IMR-90 (cell line): ENCODE data around the gene ATL2. TPM values are rescaled to one million over a fixed set of nuclear protein-coding genes. Genes with fewer than 3 reads are reported as not detected.

Source experiments
- ATAC-seq: fragments of 200-7000 bp; cut with Tn5 transposase; 2 replicates; pipeline ENCODE4 v1.9.1; 2020; ENCODE audit warnings: low read depth, mild to moderate bottlenecking, moderate library complexity
- BruUV-seq: library from RNA; stranded (reverse); fragments of 400-500 nt; replicated peaks from 2 replicates; lab custom pipeline; 2021; lab: Mats Ljungman, UMichigan
- CTCF ChIA-PET: fragments of 300-600 bp; formaldehyde crosslinking; extraction: SDS; loops from one replicate; lab custom pipeline; 2021; ENCODE audit warnings: antibody characterized with exemption; lab: Yijun Ruan, JAX
- POLR2A ChIA-PET: fragments of 300-600 bp; sonication (Branson Sonifier 250); formaldehyde crosslinking; loops from one replicate; lab custom pipeline; 2022; ENCODE audit warnings: antibody characterized with exemption; ENCODE audit not compliant: unreplicated experiment; lab: Charles Lee
- DNase-seq: peaks from one replicate; pipeline ENCODE4 v3.0.0; 2013
- H2AFZ ChIP-seq: replicated peaks from 2 replicates; pipeline ENCODE3; 2013; ENCODE audit warnings: low read length, mild to moderate bottlenecking; ENCODE audit not compliant: poor library complexity
- H2AK5ac ChIP-seq: 2 replicates; pipeline ENCODE4 v1.6.1; 2013; ENCODE audit warnings: low read depth, low read length, inconsistent platforms
- H2AK9ac ChIP-seq: replicated peaks from 2 replicates; pipeline ENCODE3; 2013; ENCODE audit warnings: mild to moderate bottlenecking, low read depth, low read length, moderate library complexity; ENCODE audit not compliant: poor library complexity
- H2BK120ac ChIP-seq: 2 replicates; pipeline ENCODE4 v1.6.1; 2013; ENCODE audit warnings: low read depth, low read length, inconsistent platforms
- H2BK15ac ChIP-seq: 3 replicates; pipeline ENCODE4 v1.6.1; 2013; ENCODE audit warnings: low read depth, low read length, inconsistent platforms
- H2BK20ac ChIP-seq: 2 replicates; pipeline ENCODE4 v1.6.1; 2013; ENCODE audit warnings: low read depth, mild to moderate bottlenecking, inconsistent platforms, low read length, moderate library complexity
- H2BK5ac ChIP-seq: 2 replicates; pipeline ENCODE4 v1.6.1; 2013; ENCODE audit warnings: mild to moderate bottlenecking, low read depth, low read length, inconsistent platforms; ENCODE audit not compliant: poor library complexity, severe bottlenecking
- H3K14ac ChIP-seq: replicated peaks from 2 replicates; pipeline ENCODE4 v1.6.1; 2013; ENCODE audit warnings: low read depth, low read length, inconsistent platforms
- H3K18ac ChIP-seq: 2 replicates; pipeline ENCODE4 v1.6.1; 2013; ENCODE audit warnings: low read depth, low read length, control low read depth
- H3K23ac ChIP-seq: 2 replicates; pipeline ENCODE4 v1.6.1; 2013; ENCODE audit warnings: low read depth, low read length, inconsistent platforms
- H3K27ac ChIP-seq: 2 replicates; pipeline ENCODE4 v1.5.1; 2013; ENCODE audit warnings: mild to moderate bottlenecking, control low read depth, low read length; ENCODE audit not compliant: insufficient read depth
- H3K27me3 ChIP-seq: 2 replicates; pipeline ENCODE4 v1.6.1; 2013; ENCODE audit warnings: low read length; ENCODE audit not compliant: control insufficient read depth, insufficient read depth
- H3K36me3 ChIP-seq: 2 replicates; pipeline ENCODE4 v1.6.1; 2013; ENCODE audit warnings: low read length, mixed read lengths; ENCODE audit not compliant: control insufficient read depth, insufficient read depth
- H3K4ac ChIP-seq: 2 replicates; pipeline ENCODE4 v1.6.1; 2013; ENCODE audit warnings: low read depth, low read length, inconsistent platforms
- H3K4me1 ChIP-seq: 2 replicates; pipeline ENCODE4 v1.6.1; 2013; ENCODE audit warnings: low read length, mixed read lengths; ENCODE audit not compliant: control insufficient read depth, insufficient read depth
- H3K4me2 ChIP-seq: 2 replicates; pipeline ENCODE4 v1.6.1; 2013; ENCODE audit warnings: low read depth, mild to moderate bottlenecking, control low read depth, low read length, moderate library complexity
- H3K4me3 ChIP-seq: 2 replicates; pipeline ENCODE4 v1.5.1; 2013; ENCODE audit warnings: low read depth, mild to moderate bottlenecking, control low read depth, low read length, moderate library complexity; ENCODE audit not compliant: insufficient read depth
- H3K56ac ChIP-seq: 2 replicates; pipeline ENCODE4 v1.6.1; 2013; ENCODE audit warnings: low read length, inconsistent platforms; ENCODE audit not compliant: insufficient read depth; ENCODE audit errors: extremely low read depth
- H3K79me1 ChIP-seq, 2 experiments: 2 replicates each; pipeline ENCODE4 v1.6.1; 2013; ENCODE audit warnings: low read length in 2 of 2, inconsistent platforms in 1 of 2, low read depth in 1 of 2
- H3K9ac ChIP-seq: 2 replicates; pipeline ENCODE4 v1.6.1; 2013; ENCODE audit warnings: low read depth, low read length, control low read depth
- H3K9me1 ChIP-seq: 2 replicates; pipeline ENCODE4 v1.6.1; 2013; ENCODE audit warnings: low read length, inconsistent platforms; ENCODE audit not compliant: insufficient read depth
- H3K9me3 ChIP-seq: 2 replicates; pipeline ENCODE4 v1.6.1; 2013; ENCODE audit warnings: low read length; ENCODE audit not compliant: control insufficient read depth, insufficient read depth
- H4K20me1 ChIP-seq: 2 replicates; pipeline ENCODE4 v1.6.1; 2013; ENCODE audit warnings: low read length, inconsistent platforms; ENCODE audit not compliant: insufficient read depth
- H4K5ac ChIP-seq: 2 replicates; pipeline ENCODE4 v1.6.1; 2013; ENCODE audit warnings: mild to moderate bottlenecking, low read depth, low read length, control low read depth
- H4K8ac ChIP-seq, 2 experiments: 2 replicates each; pipeline ENCODE4 v1.6.1; 2013; ENCODE audit warnings: low read depth in 2 of 2, low read length in 2 of 2, control low read depth in 1 of 2, inconsistent platforms in 1 of 2
- H4K91ac ChIP-seq: 2 replicates; pipeline ENCODE4 v1.6.1; 2013; ENCODE audit warnings: low read depth, low read length, inconsistent platforms; ENCODE audit not compliant: insufficient read depth
- BHLHE40 ChIP-seq: fragments of 150-350 bp; IDR thresholded peaks from 2 replicates; pipeline ENCODE4 v1.6.1; 2016; ENCODE audit warnings: mild to moderate bottlenecking, low read depth, low read length
- CEBPB ChIP-seq: IDR thresholded peaks from 2 replicates; pipeline ENCODE4 v1.6.1; 2012; ENCODE audit warnings: low read depth, low read length, improper control_type of control experiment
- MAFK ChIP-seq: IDR thresholded peaks from 2 replicates; pipeline ENCODE4 v1.6.1; 2012; ENCODE audit warnings: low read depth, low read length, improper control_type of control experiment
- MXI1 ChIP-seq: IDR thresholded peaks from 2 replicates; pipeline ENCODE4 v1.6.1; 2012; ENCODE audit warnings: low read depth, mild to moderate bottlenecking, low read length, moderate library complexity, borderline replicate concordance
- NFE2L2 ChIP-seq: fragments of 150-350 bp; IDR thresholded peaks from 2 replicates; pipeline ENCODE4 v1.6.1; 2016; ENCODE audit warnings: low read depth, mild to moderate bottlenecking, low read length
- POLR2A ChIP-seq: IDR thresholded peaks from 2 replicates; pipeline ENCODE4 v1.6.1; 2012; ENCODE audit warnings: mild to moderate bottlenecking, low read depth, low read length
- RAD21 ChIP-seq: IDR thresholded peaks from 2 replicates; pipeline ENCODE4 v1.6.1; 2012; ENCODE audit warnings: low read length, improper control_type of control experiment
- WGBS, 2 experiments: methylation state at CpG; one replicate each; pipeline versions ENCODE4 v1.1.5 to v1.1.7; 2013; ENCODE audit warnings: missing lambda C conversion rate in 2 of 2; ENCODE audit not compliant: insufficient read length in 1 of 2; ENCODE audit errors: extremely low coverage in 2 of 2; 5-methylcytosine and 5-hydroxymethylcytosine counted together
- dilution Hi-C: fragments of 300-500 bp; cut with HindIII; formaldehyde crosslinking; loops from one replicate; pipeline ENCODE4 v1.14.3; 2018; ENCODE audit warnings: low sequenced_read_pairs; ENCODE audit not compliant: unreplicated experiment
- in situ Hi-C: fragments of 300-500 bp; cut with MboI; formaldehyde crosslinking; loops from 3 replicates; pipeline ENCODE4 v1.14.3; 2019; ENCODE audit warnings: low sequenced_read_pairs, inconsistent platforms, mixed read lengths
- intact Hi-C: fragments of 100-400 bp; cut with micrococcal nuclease; formaldehyde crosslinking; loops from 2 replicates; pipeline ENCODE4 v1.10.0; 2022
- polyA plus RNA-seq, 3 experiments: library from polyadenylated mRNA; depleted of rRNA; stranded (reverse); fragments of >200 nt; gene quantifications; 2 replicates each; pipeline ENCODE4 v1.2.3, GENCODE V29; 2012; ENCODE audit warnings: low replicate concordance in 1 of 3
- total RNA-seq: library from RNA; depleted of rRNA; stranded (reverse); fragments of >200 nt; gene quantifications from 2 replicates; pipeline ENCODE4 v1.2.3, GENCODE V29; 2012

ATL2 gene
- total and polyA plus RNA-seq, 2 of the 4 experiments (the other 2 are of a cell fraction), result 16.0 to 62.6 TPM

GRCh38 chr2:38390947-38391346, 13.9 kb upstream of the ATL2 start:
- H2AFZ ChIP-seq, result no peak overlapping the region
- no peak for DNase-seq

More at GRCh38 chr2:38390947-38391346, 13.9 kb upstream of the ATL2 start:
- H3K79me1 ChIP-seq, result no peaks in the 10 kb centered on the region
- in situ Hi-C loops (no loop called here), intact Hi-C loops (no loop called here), dilution Hi-C loops (no loop called here)
- no peak overlapping the region for H3K4ac ChIP-seq
- H3K9me3 ChIP-seq, result no peaks in the 10 kb centered on the region
- no peak overlapping the region for H2AK9ac ChIP-seq
- H3K27me3 ChIP-seq, result peaks cover 28% of the 10 kb centered on the region
- H4K20me1 ChIP-seq, result no peaks in the 10 kb centered on the region
- no peak overlapping the region for H4K8ac ChIP-seq
- no peak overlapping the region for H2BK120ac ChIP-seq
- no peak overlapping the region for H3K14ac ChIP-seq
- no peak overlapping the region for H3K27ac ChIP-seq
- no peaks in the 10 kb centered on the region for H3K4me1 ChIP-seq
- H4K5ac ChIP-seq, result no peak overlapping the region
- no peak overlapping the region for H3K4me3 ChIP-seq
- no peak overlapping the region for H3K18ac ChIP-seq
- BruUV-seq, result no TSS peak
- H3K4me2 ChIP-seq, result no peak overlapping the region
- no peaks in the 10 kb centered on the region for H3K9me1 ChIP-seq
- ATAC-seq, result no peak
- no peak overlapping the region for H3K56ac ChIP-seq
- no peak overlapping the region for H2AK5ac ChIP-seq
- WGBS, 2 experiments, result no CpG with 5 or more reads among the region's 3 CpGs
- ChIA-PET CTCF (interaction anchor here (0.6 kb wide), 1 partner anchor 33 kb away, joined by 3 read pairs; no protein-coding TSS in a partner anchor), POLR2A (no interaction called here)
- H4K91ac ChIP-seq, result no peak overlapping the region
- H3K9ac ChIP-seq, result no peak overlapping the region
- no peak for TF ChIP-seq RAD21
- no peak for TF ChIP-seq POLR2A
- no peak for TF ChIP-seq CEBPB
- no peak for TF ChIP-seq MAFK
- TF ChIP-seq MXI1, result no peak
- TF ChIP-seq NFE2L2, result no peak
- no peak for TF ChIP-seq BHLHE40
- no peak overlapping the region for H2BK5ac ChIP-seq
- no peak overlapping the region for H3K23ac ChIP-seq
- H3K36me3 ChIP-seq, result no peaks in the 10 kb centered on the region
- no peak overlapping the region for H2BK20ac ChIP-seq
- no peak overlapping the region for H2BK15ac ChIP-seq
